Lower leg skin (tissue), 4 donors: ENCODE measurements around the gene NEURL1B. TPM values are rescaled to one million over a fixed set of nuclear protein-coding genes. Genes with fewer than 3 reads are reported as not detected.
"Not testable (repeated sequence)": the region's sequence is repeated elsewhere in the genome, so short reads cannot be mapped to it uniquely, and the experiment has no call there.

Experiments used
- DNase-seq, 2 donors: peaks; one replicate each; pipeline ENCODE4 v3.0.0-alpha.2; 2019; ENCODE audit warnings: low spot score in 2 of 2
- H3K4me3 ChIP-seq: fragments of 200-600 bp; sonication (generic); 2 replicates; pipeline ENCODE4 v1.5.1; 2017; ENCODE audit warnings: mild to moderate bottlenecking, low read depth; ENCODE audit not compliant: poor library complexity, severe bottlenecking
- CTCF ChIP-seq, 3 donors: fragments of 450-650 bp; IDR thresholded peaks; one replicate each; pipeline ENCODE4 v1.5.1; 2016; ENCODE audit warnings: antibody characterized with exemption in 3 of 3, mild to moderate bottlenecking in 3 of 3, moderate library complexity in 2 of 3
- POLR2A ChIP-seq, 2 donors: fragments of 450-650 bp; IDR thresholded peaks; one replicate each; pipeline ENCODE4 v1.6.1; 2016 to 2017; ENCODE audit warnings: antibody characterized with exemption in 2 of 2, mild to moderate bottlenecking in 1 of 2, moderate library complexity in 1 of 2
- WGBS, 2 donors: methylation state at CpG; one replicate each; pipeline ENCODE4 v1.1.5; 2018; 5-methylcytosine and 5-hydroxymethylcytosine counted together
- intact Hi-C: fragments of 100-400 bp; cut with DNase I; formaldehyde crosslinking; loops from one replicate; pipeline ENCODE4 v1.15.0; 2023; ENCODE audit warnings: low total_unique reads
- total RNA-seq, 4 donors: library from RNA; depleted of rRNA; stranded (reverse); fragments of >200 nt; gene quantifications; one replicate each; pipeline ENCODE4 v1.1.0, GENCODE V29; 2016

The NEURL1B gene
- total RNA-seq, 4 donors from 2014 or later: 12.5 to 34.8 (median 20.9) TPM

DNA sequence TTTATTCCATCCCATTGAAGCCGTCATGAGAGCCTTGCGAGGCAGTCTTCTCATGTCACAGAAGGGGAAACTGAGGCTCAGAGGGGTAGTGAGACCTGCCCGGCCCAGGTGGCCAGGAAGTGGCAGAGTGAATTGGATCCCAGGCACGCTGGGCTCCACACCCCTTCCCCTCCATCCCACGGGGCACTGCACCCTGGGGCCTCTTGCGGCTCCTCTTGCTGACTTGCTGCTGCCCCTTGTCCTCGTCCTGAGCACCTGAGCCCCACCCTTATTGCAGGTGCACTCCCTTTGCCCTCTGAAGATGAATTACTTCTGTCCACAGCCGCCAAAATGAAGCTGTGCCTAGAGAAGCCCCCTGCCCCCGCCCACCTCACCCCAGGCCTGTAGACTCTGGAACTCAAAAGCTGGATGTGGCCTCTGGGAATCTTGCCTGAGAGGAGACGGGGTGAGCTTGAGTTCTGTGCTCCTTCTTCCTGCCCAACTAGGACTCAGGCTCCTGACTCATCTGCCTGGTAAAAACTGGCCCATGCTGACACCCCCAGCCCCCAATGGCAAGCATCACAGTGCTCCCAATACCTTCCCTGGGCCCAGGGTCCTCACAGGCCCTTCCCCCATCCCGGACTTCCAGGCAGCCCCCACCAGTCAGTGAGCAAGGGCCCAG is 6.4 kb downstream of the NEURL1B start:
- DNase-seq: no peak
- TF ChIP-seq CTCF (IDR thresholded peaks at IDR 0.05) (no peak), POLR2A (IDR thresholded peaks at IDR 0.05) (no peak)
- intact Hi-C loops: no loop called here
- WGBS, 2 donors: 83 to 86% methylated on average over 11 of the region's 11 CpGs
- H3K4me3 ChIP-seq: no peak overlapping the region

- TF ChIP-seq POLR2A (IDR thresholded peaks at IDR 0.05) (no peak), CTCF (IDR thresholded peaks at IDR 0.05) (no peak)
- no peak overlapping the region for H3K4me3 ChIP-seq
- intact Hi-C loops: no loop called here
- no peak for DNase-seq
- WGBS, 2 donors: 71 to 83% methylated on average over 7 of the region's 7 CpGs
Measured at GRCh38 chr5:172648013-172648381, 6.9 kb downstream of the NEURL1B start.

- H3K4me3 ChIP-seq: no peak overlapping the region
- DNase-seq: no peak
- 63 to 66% methylated on average over 3 of the region's 3 CpGs for WGBS, 2 donors
- intact Hi-C loops: no loop called here
- TF ChIP-seq POLR2A (IDR thresholded peaks at IDR 0.05): no peak
- no peak for TF ChIP-seq CTCF (IDR thresholded peaks at IDR 0.05)
Measured at GRCh38 chr5:172648755-172649154, 7.7 kb downstream of the NEURL1B start.

- H3K4me3 ChIP-seq, intact Hi-C loops, DNase-seq: not testable (repeated sequence)
- 88 to 92% methylated on average over 13 of the region's 13 CpGs for WGBS, 2 donors
Measured at GRCh38 chr5:172656496-172656895, 15.4 kb downstream of the NEURL1B start.

- intact Hi-C loops, H3K4me3 ChIP-seq, DNase-seq: not testable (repeated sequence)
- 80 to 81% methylated on average over 17 of the region's 17 CpGs for WGBS, 2 donors
Measured at GRCh38 chr5:172657524-172658233, 16.6 kb downstream of the NEURL1B start.

DNA sequence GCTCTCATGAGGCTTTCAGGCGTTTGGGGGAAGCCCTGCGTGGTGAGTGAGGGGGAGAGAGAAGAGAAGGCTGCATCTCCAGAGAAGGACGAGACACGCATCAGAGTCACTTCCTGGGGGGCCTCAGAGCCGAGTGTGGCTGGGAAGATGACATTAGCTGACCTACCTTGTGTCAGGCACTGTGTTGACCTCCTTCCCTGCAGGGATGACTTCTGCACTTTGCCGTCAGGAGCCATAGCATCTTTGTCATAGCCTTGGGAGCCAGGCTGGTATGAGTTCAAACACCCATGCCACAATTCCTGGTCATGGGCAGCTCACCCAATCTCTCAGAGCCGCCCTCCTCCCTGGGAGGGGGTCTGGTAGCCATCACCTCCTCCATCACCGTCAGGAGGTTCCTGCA is 17.3 kb downstream of the NEURL1B start:
- intact Hi-C loops: no loop called here
- no peak for DNase-seq
- TF ChIP-seq POLR2A (IDR thresholded peaks at IDR 0.05) (no peak), CTCF (IDR thresholded peaks at IDR 0.05) (no peak)
- WGBS, 2 donors: 68 to 90% methylated on average over 8 of the region's 8 CpGs
- no peak overlapping the region for H3K4me3 ChIP-seq
